Activated naive CD8-positive, alpha-beta T cell treated with anti-CD3 and anti-CD28 coated beads for 36 hours (primary cell): ENCODE data around the gene KIAA1217. TPM values are rescaled to one million over a fixed set of nuclear protein-coding genes. Genes with fewer than 3 reads are reported as not detected.

Source experiments
- DNase-seq: peaks from one replicate; pipeline ENCODE4 v3.0.0; 2021
- H3K27ac Mint-ChIP-seq: one replicate; pipeline ENCODE4 v1.8.0; 2022; ENCODE audit warnings: mild to moderate bottlenecking, moderate library complexity, mixed read lengths
- H3K27me3 Mint-ChIP-seq: one replicate; pipeline ENCODE4 v1.8.0; 2022; ENCODE audit warnings: mild to moderate bottlenecking, mixed read lengths
- H3K36me3 Mint-ChIP-seq: one replicate; pipeline ENCODE4 v1.8.0; 2021; ENCODE audit warnings: mild to moderate bottlenecking, mixed read lengths
- H3K4me1 Mint-ChIP-seq: one replicate; pipeline ENCODE4 v1.8.0; 2021; ENCODE audit warnings: mixed read lengths
- H3K4me3 Mint-ChIP-seq: one replicate; pipeline ENCODE4 v1.8.0; 2022; ENCODE audit warnings: mild to moderate bottlenecking, moderate library complexity, mixed read lengths
- H3K9me3 Mint-ChIP-seq: one replicate; pipeline ENCODE4 v1.8.0; 2022; ENCODE audit warnings: mixed read lengths
- total RNA-seq, 2 experiments: library from RNA; stranded (reverse); gene quantifications; one replicate each; pipeline ENCODE4 v1.2.3, GENCODE V29; 2021

KIAA1217 gene
- total RNA-seq, 2 experiments from 2014 or later = 1.5 to 1.6 TPM

DNA sequence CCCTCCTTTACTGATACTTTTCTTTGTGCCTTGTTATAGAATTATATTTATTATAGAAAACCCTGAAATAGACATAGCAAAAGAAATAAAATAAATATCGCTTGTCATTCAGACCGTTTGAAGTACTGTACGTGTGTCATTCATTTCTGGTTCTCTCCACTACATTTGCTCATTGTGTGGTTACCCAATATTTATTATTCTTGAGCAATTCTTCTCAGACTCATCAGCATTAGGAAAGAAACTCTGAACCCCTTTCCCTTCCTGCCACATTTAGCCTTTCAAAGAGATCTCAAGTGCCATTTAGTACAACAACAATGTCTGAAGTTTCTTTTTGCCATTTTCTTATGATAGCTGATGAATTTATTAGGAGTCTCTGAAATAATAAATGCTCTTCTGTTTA is 154.1 kb downstream of the KIAA1217 start:
- Mint-ChIP-seq H3K9me3 (no peaks in the 10 kb centered on the region), H3K4me1 (no peaks in the 10 kb centered on the region), H3K4me3 (no peak overlapping the region), H3K36me3 (no peaks in the 10 kb centered on the region), H3K27me3 (peaks cover 4% of the 10 kb centered on the region), H3K27ac (no peak overlapping the region)
- DNase-seq = no peak

GRCh38 chr10:24367688-24368087 is 158.8 kb downstream of the KIAA1217 start:
- Mint-ChIP-seq H3K4me3 (no peak overlapping the region), H3K4me1 (no peaks in the 10 kb centered on the region), H3K9me3 (peaks cover 7% of the 10 kb centered on the region), H3K27ac (no peak overlapping the region), H3K27me3 (peaks cover 8% of the 10 kb centered on the region), H3K36me3 (no peaks in the 10 kb centered on the region)
- DNase-seq = no peak

DNA sequence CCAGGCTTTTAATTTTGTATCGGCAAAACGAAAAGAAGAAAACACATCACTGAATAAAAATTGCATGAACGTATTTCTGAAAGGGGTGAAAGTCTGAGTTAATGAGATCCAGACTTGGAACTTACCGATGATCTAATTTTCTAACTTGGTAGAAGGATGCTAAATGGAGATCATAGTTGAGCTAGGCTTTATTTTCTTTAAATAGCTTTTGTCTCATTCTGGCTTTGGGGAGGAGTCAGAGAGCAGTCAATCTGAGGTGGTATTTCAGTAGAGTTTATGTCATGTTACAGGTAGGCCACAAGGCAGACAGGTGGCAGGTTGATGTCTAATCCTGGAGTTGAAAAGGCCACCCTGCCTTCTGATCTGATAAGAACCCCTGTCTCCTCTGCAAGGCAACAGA is 161.9 kb downstream of the KIAA1217 start:
- no peak for DNase-seq
- Mint-ChIP-seq H3K9me3 (peaks cover 9% of the 10 kb centered on the region), H3K27ac (no peak overlapping the region), H3K4me1 (no peaks in the 10 kb centered on the region), H3K27me3 (peaks cover 8% of the 10 kb centered on the region), H3K4me3 (no peak overlapping the region), H3K36me3 (no peaks in the 10 kb centered on the region)

DNA sequence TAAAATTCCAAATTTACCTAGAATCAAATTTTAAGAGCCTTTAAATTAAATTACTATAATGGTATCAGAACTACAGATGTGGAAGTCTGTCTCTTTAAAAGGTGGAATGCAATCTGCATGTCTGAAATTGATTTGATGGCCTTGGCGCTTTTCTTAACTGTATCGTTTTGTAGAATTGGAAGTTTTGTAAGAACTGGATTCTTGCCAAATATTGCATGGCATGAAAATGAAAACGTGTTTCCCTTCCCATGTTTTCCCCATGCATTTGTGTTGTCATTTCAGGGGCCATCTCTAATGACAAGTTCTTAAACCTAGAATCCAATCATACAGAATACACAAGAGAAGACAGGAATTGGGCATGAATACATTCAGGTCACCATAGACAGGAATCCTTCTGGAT is 162.5 kb downstream of the KIAA1217 start:
- H3K36me3 Mint-ChIP-seq = no peaks in the 10 kb centered on the region
- peaks cover 8% of the 10 kb centered on the region for H3K27me3 Mint-ChIP-seq
- no peak overlapping the region for H3K4me3 Mint-ChIP-seq
- peaks cover 9% of the 10 kb centered on the region for H3K9me3 Mint-ChIP-seq
- no peak overlapping the region for H3K27ac Mint-ChIP-seq
- no peaks in the 10 kb centered on the region for H3K4me1 Mint-ChIP-seq
- DNase-seq = no peak

DNA sequence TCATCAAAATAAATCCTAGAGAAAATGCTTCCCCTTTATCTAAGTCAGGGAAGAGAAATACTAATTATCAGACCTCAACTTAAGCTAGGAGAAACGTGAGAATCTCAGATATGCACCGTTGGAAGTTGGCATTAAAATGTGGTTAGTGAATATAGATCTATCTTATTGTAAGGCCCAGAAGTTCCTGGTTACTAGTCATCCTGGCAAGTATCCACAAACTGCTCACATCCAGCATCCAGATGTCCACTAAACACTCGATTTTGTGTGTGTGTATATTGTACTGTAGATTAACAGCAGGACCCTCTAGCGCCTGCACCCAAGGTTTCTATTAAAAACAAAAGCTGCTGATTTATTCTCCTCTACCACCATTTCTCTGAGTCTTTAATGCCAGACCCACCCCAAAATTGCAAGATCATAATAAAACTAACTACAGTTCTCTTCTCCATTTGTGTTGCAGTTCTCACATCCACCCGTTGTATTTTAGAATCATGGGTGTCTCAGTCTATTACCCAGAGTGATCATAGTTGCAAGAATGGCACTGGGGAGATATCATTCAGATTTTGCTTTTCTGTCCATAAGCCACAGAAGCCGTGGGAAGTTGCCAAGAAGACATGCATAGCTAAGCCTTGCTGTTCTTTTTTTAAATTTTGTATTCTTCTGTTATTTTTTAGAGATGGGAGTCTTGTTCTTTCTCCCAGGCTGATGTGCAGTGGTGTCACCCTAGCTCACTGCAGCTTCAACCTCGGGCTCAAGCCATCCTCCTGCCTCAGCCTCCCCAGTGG is 165.4 kb downstream of the KIAA1217 start:
- Mint-ChIP-seq H3K4me1 (no peaks in the 10 kb centered on the region), H3K4me3 (no peak overlapping the region), H3K27me3 (peaks cover 9% of the 10 kb centered on the region), H3K36me3 (no peaks in the 10 kb centered on the region), H3K27ac (no peak overlapping the region), H3K9me3 (peaks cover 9% of the 10 kb centered on the region)
- no peak for DNase-seq

DNA sequence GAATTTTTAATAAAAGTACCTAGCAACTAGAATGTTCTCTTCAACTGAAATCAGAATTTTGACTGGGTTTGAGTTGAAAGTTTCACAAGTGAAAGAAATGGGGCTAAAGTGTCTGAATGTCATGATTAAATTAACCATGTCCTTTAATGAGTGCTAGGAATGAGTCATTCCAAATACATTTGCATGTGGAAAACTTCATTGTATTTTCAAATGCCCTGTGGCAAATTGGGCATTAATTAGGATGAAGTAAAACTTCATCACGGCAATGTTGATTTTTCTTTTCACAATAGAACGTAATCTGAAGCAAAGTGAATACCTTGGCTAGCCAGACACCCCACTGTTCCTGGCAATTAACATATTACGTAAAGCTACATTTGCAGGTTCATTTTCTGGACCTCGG is 166.6 kb downstream of the KIAA1217 start:
- Mint-ChIP-seq H3K36me3 (no peaks in the 10 kb centered on the region), H3K9me3 (peaks cover 9% of the 10 kb centered on the region)

DNA sequence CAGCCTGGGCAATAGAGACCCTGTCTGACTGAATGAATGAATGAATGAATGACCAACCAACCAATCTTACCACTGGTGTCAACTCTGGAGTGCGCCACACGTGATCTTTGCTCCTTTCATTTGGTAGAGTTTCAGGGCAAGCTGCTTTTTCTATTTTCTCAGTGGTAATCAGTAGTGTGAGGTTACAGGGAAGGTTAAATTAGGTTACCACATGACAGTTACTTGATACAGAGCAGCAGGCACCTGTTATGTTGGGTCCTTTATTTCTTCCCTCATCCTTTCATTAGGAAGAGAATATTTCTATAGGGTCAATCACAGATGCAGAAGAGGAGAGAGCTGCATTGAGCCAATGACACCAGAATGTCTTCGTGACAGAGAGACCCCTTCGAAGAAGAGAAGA is 167.8 kb downstream of the KIAA1217 start:
- no peak overlapping the region for H3K4me3 Mint-ChIP-seq
- peaks cover 12% of the 10 kb centered on the region for H3K27me3 Mint-ChIP-seq
- no peak for DNase-seq
- H3K36me3 Mint-ChIP-seq = no peaks in the 10 kb centered on the region
- no peak overlapping the region for H3K27ac Mint-ChIP-seq
- H3K9me3 Mint-ChIP-seq = peaks cover 8% of the 10 kb centered on the region
- H3K4me1 Mint-ChIP-seq = no peaks in the 10 kb centered on the region

More for the DNA sequence above, 166.6 kb downstream of the KIAA1217 start:
- no peaks in the 10 kb centered on the region for H3K4me1 Mint-ChIP-seq
- no peak for DNase-seq
- no peak overlapping the region for H3K27ac Mint-ChIP-seq
- H3K27me3 Mint-ChIP-seq = peaks cover 9% of the 10 kb centered on the region
- no peak overlapping the region for H3K4me3 Mint-ChIP-seq

- Mint-ChIP-seq H3K27ac (no peak overlapping the region), H3K36me3 (no peaks in the 10 kb centered on the region), H3K27me3 (peaks cover 22% of the 10 kb centered on the region), H3K9me3 (peaks cover 2% of the 10 kb centered on the region), H3K4me3 (no peak overlapping the region), H3K4me1 (peaks cover 4% of the 10 kb centered on the region)
- DNase-seq = no peak
Observed at GRCh38 chr10:24378126-24378920, 169.4 kb downstream of the KIAA1217 start.

DNA sequence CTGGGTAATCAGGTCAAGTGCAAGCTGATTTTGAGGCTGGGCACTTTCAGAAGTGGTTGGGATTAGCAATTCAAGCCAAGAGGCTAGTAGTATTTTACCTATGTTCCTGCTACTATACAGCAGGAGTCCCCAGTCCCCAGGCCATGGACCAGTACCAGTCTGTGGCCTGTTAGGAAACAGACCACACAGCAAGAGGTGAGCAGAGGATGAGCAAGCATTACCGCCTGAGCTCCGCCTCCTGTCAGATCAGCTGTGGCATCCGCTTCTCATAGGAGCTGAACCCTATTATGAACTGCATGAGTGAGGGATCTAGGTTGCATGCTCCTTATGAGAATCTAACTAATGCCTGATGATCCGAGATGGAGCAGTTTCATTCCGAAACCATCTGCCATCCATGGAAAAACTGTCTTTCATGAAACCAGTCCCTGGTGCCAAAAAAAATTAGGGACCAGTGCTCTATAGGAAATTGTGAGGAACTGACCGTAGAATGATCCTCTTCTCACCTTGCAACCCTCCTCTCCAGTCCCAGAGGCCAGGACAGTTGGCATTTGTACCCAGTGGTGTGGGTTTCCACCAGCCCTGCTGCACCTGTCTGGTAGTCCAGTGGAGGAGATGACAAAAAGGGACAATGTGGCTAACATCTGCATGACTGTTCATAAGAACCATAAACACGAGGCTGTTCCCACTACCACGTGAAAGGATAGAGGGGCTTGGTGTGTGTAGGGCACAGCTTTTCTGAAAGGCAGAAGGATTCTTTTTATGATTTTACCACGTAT is 172.5 kb downstream of the KIAA1217 start:
- Mint-ChIP-seq H3K4me1 (peaks cover 12% of the 10 kb centered on the region), H3K36me3 (no peaks in the 10 kb centered on the region), H3K27me3 (peaks cover 41% of the 10 kb centered on the region), H3K4me3 (no peak overlapping the region), H3K27ac (no peak overlapping the region), H3K9me3 (peaks cover 2% of the 10 kb centered on the region)
- no peak for DNase-seq

- no peak overlapping the region for H3K27ac Mint-ChIP-seq
- peaks cover 12% of the 10 kb centered on the region for H3K4me1 Mint-ChIP-seq
- peaks cover 2% of the 10 kb centered on the region for H3K9me3 Mint-ChIP-seq
- no peak overlapping the region for H3K4me3 Mint-ChIP-seq
- DNase-seq = no peak
- H3K27me3 Mint-ChIP-seq = peaks cover 46% of the 10 kb centered on the region
- no peaks in the 10 kb centered on the region for H3K36me3 Mint-ChIP-seq
Observed at GRCh38 chr10:24382045-24382444, 173.1 kb downstream of the KIAA1217 start.

- Mint-ChIP-seq H3K27ac (no peak overlapping the region), H3K36me3 (no peaks in the 10 kb centered on the region), H3K9me3 (peaks cover 2% of the 10 kb centered on the region), H3K4me3 (no peak overlapping the region), H3K4me1 (peaks cover 12% of the 10 kb centered on the region), H3K27me3 (peaks cover 48% of the 10 kb centered on the region)
- no peak for DNase-seq
Observed at GRCh38 chr10:24382596-24382978, 173.6 kb downstream of the KIAA1217 start.

DNA sequence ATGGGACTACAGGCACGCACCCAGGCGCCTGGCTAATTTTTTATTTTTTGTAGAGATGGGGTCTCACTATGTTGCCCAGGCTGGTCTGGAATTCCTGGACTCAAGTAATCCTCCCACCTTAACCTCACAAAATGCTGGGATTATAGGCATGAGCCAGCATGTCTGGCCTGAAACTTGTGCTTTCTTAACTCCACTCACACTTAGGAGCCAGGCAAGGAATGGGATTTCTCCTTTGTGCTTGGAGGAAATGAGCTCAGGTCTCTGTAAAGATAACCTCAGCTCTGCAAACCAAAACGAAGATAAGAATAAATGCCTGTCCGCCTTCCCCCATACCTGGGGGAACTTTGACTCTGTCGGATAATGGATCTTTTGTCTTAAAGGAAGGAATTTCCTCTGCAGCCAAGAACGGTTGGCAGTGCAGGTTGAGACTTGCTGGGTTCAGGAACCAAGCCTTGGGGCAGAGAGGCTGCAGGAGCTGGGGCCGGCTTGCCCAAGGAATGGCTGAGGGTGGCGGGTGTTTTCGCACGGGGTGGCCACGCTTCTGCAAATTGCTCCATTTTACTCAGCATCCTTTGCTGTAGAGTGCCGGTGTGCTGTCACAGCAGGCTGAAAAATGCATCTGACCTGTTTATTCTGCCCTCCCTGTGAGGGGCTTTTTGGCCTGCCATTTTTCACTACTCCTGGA is 174.2 kb downstream of the KIAA1217 start:
- Mint-ChIP-seq H3K9me3 (peaks cover 2% of the 10 kb centered on the region), H3K27ac (peak overlapping the region; percentile 72), H3K36me3 (no peaks in the 10 kb centered on the region), H3K4me3 (no peak overlapping the region), H3K27me3 (peaks cover 45% of the 10 kb centered on the region), H3K4me1 (peaks cover 12% of the 10 kb centered on the region)
- DNase-seq = no peak

DNA sequence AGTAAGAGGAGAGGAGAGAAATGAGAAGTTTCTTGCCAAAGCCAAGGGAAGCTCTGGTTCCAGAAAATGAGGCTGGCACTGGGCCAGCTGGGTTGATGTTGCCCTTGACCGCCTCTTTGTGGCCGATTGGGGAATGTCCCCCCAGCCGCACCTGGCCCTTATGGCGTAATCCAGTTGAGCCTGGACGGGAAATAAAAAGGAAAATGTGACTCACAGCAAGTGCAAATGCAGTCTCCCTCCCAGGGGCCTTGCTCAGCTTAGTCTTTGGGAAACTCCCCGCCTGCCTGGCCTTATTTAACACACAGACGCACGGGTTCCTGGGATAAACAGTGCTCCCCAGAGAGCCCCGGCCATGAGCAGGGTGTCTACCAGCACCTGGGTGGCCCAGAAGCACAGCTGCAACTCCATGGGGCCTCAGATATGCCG is 174.8 kb downstream of the KIAA1217 start:
- H3K4me3 Mint-ChIP-seq = no peak overlapping the region
- peaks cover 2% of the 10 kb centered on the region for H3K9me3 Mint-ChIP-seq
- DNase-seq = peak; percentile 65
- peaks cover 12% of the 10 kb centered on the region for H3K4me1 Mint-ChIP-seq
- peak overlapping the region; percentile 72 for H3K27ac Mint-ChIP-seq
- H3K36me3 Mint-ChIP-seq = no peaks in the 10 kb centered on the region
- H3K27me3 Mint-ChIP-seq = peaks cover 39% of the 10 kb centered on the region

GRCh38 chr10:24384954-24385353 is 176.0 kb downstream of the KIAA1217 start:
- Mint-ChIP-seq H3K36me3 (no peaks in the 10 kb centered on the region), H3K4me3 (no peak overlapping the region), H3K4me1 (peaks cover 12% of the 10 kb centered on the region), H3K9me3 (peaks cover 2% of the 10 kb centered on the region), H3K27me3 (peaks cover 39% of the 10 kb centered on the region), H3K27ac (no peak overlapping the region)
- no peak for DNase-seq
